ENCODE measurements around the gene MAP4K4. TPM values are rescaled to one million over a fixed set of nuclear protein-coding genes. Genes with fewer than 3 reads are reported as not detected.

MAP4K4 gene
- total RNA-seq, 1 donor from 2014 or later, result 30.2 TPM

DNA sequence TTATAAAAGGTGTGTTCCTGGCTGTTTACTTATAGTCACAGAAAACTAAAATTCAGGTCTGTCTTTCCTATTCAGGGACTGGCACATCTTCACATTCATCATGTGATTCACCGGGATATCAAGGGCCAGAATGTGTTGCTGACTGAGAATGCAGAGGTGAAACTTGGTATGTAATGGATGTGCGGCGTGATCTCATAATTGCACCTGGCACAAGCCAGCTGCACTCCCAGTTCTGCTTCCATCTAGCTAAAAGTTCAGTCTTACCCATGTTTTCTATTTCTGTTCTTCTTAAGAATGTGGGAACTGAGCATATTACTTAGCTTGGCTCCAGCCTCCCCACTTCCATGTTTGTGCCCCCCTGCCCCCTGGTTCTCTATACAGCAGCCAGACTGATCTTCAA is 131.9 kb downstream of the MAP4K4 start:
- no peak for DNase-seq (ENCODE audit: low spot score)
- no peak for ATAC-seq

DNA sequence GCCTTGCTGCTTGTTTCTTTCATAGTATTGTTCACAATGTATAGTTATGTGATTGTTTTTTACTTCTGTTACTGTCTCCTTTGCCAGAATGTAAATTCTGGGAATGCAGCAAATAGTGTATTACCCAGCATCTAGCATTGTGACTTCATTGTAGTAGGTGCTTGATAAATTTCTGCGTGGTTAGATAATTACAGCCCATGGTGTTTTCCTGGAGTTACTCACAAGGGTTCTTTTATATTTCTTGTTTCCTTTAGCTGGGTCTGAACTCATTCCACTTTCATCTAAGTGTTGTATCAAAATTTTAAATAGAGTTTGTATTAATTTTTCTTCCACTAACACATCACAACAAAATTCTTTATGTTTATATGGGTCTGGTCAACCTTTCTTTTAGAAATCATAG is 132.6 kb downstream of the MAP4K4 start:
- no peak for ATAC-seq

GRCh38 chr2:101830555-101830954 is 133.0 kb downstream of the MAP4K4 start:
- ATAC-seq, result no peak
- DNase-seq (ENCODE audit: low spot score), result no peak

More for the DNA sequence above, 132.6 kb downstream of the MAP4K4 start:
- no peak for DNase-seq (ENCODE audit: low spot score)

DNA sequence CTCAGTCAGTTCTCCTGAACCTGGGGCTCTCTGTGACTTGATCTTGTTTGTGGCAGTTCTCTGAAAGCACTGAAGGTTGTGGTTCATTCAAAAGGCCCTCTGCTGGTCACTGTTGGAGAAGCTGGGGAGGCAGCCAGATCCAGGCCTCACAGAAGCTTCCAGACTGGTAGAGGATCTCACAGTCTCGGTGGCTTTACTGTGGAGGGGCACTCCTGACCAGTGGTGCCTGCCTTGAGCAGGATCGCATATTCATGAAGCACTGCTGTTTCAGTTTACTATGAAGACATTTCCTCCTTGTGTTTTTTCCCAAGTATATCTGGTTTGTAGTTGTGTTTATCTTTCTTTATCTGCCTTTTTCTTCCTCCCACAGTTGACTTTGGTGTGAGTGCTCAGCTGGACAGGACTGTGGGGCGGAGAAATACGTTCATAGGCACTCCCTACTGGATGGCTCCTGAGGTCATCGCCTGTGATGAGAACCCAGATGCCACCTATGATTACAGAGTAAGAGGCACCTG is 133.9 kb downstream of the MAP4K4 start:
- DNase-seq (ENCODE audit: low spot score), result peak; percentile 78
- peak; percentile 97 for ATAC-seq

GRCh38 chr2:101832114-101832513 is 134.6 kb downstream of the MAP4K4 start:
- DNase-seq (ENCODE audit: low spot score) (no peak), ATAC-seq (no peak)

GRCh38 chr2:101833890-101834523 is 136.5 kb downstream of the MAP4K4 start:
- no peak for ATAC-seq

GRCh38 chr2:101837354-101837753 is 139.8 kb downstream of the MAP4K4 start:
- DNase-seq (ENCODE audit: low spot score) (no peak), ATAC-seq (no peak)

More at GRCh38 chr2:101833890-101834523, 136.5 kb downstream of the MAP4K4 start:
- no peak for DNase-seq (ENCODE audit: low spot score)

DNA sequence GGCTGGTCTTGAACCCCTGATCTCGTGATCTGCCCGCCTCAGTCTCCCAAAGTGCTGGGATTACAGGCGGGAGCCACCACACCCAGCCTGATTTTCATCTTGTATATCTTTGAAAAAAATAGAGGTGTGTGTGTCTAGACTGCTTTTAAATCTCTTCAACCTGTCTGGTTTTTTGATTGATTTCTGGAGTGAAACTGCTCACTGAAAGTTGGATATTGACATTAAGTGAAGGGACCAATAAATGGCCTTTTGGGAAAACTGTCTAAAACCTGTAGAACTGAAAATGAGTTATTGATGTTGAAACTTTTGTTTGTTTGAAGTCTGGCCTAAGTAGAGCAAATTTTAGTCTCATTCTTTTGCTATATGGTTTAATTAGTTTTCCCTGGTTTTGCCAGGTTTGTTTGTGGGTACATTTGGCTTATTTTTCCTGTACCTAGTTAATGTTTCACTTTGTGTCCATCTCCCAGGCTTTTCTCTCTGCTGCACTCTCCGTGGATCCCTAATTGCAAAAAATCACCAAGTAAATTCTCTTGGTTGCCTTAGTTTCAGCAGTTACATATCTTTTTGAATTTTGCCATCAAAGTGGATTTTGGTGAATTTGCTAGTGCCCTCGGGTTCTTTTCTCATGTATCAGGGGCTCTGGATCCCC is 144.3 kb downstream of the MAP4K4 start:
- ATAC-seq (peak; percentile 80), DNase-seq (ENCODE audit: low spot score) (no peak)

- no peak for DNase-seq (ENCODE audit: low spot score)
Observed at GRCh38 chr2:101842471-101842870, 145.0 kb downstream of the MAP4K4 start.

GRCh38 chr2:101843048-101843447 is 145.5 kb downstream of the MAP4K4 start:
- DNase-seq (ENCODE audit: low spot score) (no peak), ATAC-seq (peak; percentile 43)

More at GRCh38 chr2:101842471-101842870, 145.0 kb downstream of the MAP4K4 start:
- ATAC-seq, result no peak

GRCh38 chr2:101843471-101843870 is 146.0 kb downstream of the MAP4K4 start:
- DNase-seq (ENCODE audit: low spot score) (no peak), ATAC-seq (no peak)

DNA sequence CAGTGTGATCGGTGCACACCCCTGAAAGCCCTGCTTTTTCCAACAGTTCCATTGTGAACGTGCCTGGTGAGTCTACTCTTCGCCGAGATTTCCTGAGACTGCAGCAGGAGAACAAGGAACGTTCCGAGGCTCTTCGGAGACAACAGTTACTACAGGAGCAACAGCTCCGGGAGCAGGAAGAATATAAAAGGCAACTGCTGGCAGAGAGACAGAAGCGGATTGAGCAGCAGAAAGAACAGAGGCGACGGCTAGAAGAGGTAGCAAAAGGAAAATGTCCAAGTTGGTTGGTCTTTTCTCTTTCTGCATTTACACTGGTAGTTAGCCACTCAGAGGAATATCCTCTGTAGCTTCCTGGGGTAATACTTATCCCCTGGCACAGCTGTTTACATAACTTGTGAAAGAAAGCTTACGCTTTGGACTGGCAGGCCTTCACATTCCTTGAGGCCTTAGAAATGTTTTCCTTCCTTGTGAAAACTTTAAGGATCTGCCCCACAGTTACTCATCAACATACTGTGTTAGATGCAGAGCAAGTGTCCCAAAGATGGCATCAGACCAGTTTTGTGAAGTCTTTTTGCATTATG is 146.6 kb downstream of the MAP4K4 start:
- ATAC-seq, result no peak
- no peak for DNase-seq (ENCODE audit: low spot score)

DNA sequence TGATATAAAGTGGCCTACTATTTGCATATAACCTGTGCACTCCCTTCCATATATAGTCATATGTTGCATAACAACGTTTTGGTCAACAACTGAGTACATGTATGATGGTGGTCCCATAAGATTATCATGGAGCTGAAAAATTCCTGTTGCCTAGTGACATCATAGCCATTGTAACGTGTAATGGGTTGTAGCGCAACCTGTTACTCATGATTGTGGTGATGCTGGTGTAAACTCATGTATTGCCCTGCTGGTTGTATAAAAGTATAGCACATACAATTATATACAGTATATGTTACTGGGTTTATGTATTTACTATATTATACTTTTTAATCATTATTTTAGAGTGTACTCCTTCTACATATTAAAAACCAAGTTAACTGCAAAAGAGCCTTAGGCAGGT is 149.5 kb downstream of the MAP4K4 start:
- no peak for DNase-seq (ENCODE audit: low spot score)
- ATAC-seq, result no peak

- DNase-seq (ENCODE audit: low spot score), result no peak
- no peak for ATAC-seq
Observed at GRCh38 chr2:101847661-101848339, 150.3 kb downstream of the MAP4K4 start.

DNA sequence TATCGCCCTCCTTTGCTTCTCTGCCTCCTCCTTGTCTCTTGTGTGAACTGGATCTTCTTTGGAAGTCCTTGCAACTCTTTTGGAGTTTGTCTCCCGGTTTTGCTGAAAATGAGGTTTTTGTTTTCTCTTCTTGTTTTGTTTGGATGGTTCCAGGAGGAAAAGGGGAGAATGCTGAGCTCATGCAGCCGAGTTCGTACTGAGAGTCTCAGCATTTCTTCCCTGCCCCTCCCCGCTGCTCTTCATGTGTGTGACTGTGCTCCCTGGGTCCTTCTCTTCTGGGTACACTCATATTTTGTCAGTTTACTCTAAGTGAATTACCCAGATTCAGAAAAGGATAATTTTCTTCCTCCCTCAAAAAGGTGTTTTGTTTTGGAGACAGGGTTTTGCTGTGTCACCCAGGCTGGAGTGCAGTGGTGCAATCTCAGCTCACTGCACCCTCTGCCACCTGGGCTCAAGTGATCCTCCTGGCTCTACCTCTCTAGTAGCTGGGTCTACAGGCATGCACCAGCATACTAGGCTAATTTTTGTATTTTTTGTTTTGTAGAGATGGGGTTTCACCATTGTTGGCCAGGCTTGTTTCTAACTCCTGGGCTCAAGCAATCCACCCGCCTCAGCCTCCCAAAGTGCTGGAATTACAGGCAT is 151.4 kb downstream of the MAP4K4 start:
- DNase-seq (ENCODE audit: low spot score) (no peak), ATAC-seq (peak; percentile 79)

DNA sequence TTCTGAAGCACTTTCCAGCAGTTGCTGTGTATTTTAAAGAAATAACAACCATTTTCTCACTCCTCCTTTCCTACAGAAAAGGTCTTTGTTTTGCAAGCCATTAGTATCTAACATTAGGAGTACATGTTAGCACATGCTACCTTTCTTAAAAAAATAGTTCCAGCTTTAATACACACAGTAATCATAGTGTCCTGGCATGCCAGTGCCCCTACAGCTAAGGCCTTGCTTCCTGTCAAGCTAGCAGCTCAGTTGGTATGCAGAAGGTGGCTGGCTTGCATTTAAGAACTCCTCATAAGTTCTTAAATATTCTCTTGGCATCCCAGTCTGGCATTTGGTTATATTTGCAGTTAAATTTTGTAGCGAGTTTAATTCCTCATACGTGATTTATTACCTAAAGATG is 152.9 kb downstream of the MAP4K4 start:
- ATAC-seq (no peak), DNase-seq (ENCODE audit: low spot score) (no peak)

- ATAC-seq (no peak), DNase-seq (ENCODE audit: low spot score) (no peak)
Observed at GRCh38 chr2:101850991-101851390, 153.5 kb downstream of the MAP4K4 start.

DNA sequence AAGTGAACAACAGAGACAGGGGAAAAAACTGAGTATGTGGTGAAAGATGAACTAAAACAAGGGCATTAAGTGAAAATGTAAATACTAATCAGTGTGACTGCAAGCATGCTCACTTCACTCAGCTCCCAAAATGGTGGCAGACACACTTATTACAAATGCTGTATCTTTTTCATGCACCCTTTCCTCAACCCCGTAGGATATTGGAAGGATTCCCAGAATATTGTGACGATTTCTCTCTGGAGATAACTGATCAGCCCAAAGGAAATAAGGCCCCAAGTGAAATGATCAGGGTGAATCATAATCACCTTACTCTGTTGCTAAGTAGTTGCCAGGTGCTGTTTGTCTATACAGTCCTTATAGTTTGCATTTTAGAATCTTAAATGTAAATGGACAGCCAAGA is 155.3 kb downstream of the MAP4K4 start:
- ATAC-seq (no peak), DNase-seq (ENCODE audit: low spot score) (no peak)

DNA sequence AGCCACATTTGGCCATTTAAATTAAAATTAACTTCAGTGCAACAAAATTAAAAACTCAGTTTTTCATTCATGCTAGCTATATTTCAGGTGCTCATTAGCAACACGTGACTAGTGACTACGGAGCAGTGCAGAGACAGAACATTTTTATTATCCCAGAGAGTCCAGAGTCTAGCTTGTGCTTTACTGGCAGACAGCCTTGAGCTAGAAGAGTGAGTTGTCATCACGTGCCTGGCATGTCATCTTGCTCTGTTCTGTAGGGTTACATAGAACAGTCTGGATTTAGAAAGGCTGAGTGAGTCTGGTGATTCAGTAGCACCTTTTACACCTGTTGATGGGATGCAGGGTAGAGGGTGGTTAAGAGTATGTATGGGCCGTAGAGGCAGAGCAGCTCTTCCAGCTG is 157.4 kb downstream of the MAP4K4 start:
- peak; percentile 82 for DNase-seq (ENCODE audit: low spot score)
- peak; percentile 94 for ATAC-seq

DNA sequence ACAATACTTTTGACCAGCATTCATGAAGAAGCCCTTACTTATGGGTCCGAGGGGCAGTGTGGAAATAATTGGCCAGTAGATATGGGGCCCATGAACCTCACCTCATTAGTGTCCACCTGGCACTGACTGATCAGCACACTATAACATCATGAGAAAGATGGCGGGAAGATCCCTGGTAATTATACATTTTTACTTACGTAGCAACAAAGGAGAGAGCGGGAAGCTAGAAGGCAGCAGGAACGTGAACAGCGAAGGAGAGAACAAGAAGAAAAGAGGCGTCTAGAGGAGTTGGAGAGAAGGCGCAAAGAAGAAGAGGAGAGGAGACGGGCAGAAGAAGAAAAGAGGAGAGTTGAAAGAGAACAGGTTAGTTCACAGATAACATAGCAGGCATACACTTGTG is 158.3 kb downstream of the MAP4K4 start:
- ATAC-seq (no peak), DNase-seq (ENCODE audit: low spot score) (no peak)

GRCh38 chr2:101858246-101858645 is 160.7 kb downstream of the MAP4K4 start:
- ATAC-seq (no peak), DNase-seq (ENCODE audit: low spot score) (no peak)
